Large intestine (tissue), 3 donors: Measurements from ENCODE around the gene OSGIN1. TPM values are rescaled to one million over a fixed set of nuclear protein-coding genes. Genes with fewer than 3 reads are reported as not detected.

Experiments
- DNase-seq, 2 donors: peaks; one replicate each; pipeline versions ENCODE4 v3.0.0 to v3.0.0-alpha.2; 2013
- H3K27ac ChIP-seq: one replicate; pipeline ENCODE4 v1.5.1; 2013; ENCODE audit warnings: low read length
- H3K27me3 ChIP-seq: 2 replicates; pipeline ENCODE4 v1.6.1; 2013; ENCODE audit warnings: low read length; ENCODE audit not compliant: control insufficient read depth, insufficient read depth
- H3K36me3 ChIP-seq: 2 replicates; pipeline ENCODE4 v1.6.1; 2013; ENCODE audit warnings: low read length; ENCODE audit not compliant: control insufficient read depth, insufficient read depth
- H3K4me1 ChIP-seq: one replicate; pipeline ENCODE4 v1.6.1; 2013; ENCODE audit warnings: low read length; ENCODE audit not compliant: control insufficient read depth, insufficient read depth
- H3K4me3 ChIP-seq: one replicate; pipeline ENCODE4 v1.5.1; 2013; ENCODE audit warnings: low read length
- H3K9me3 ChIP-seq: one replicate; pipeline ENCODE4 v1.6.1; 2013; ENCODE audit warnings: mild to moderate bottlenecking, low read depth, low read length, moderate library complexity; ENCODE audit not compliant: control insufficient read depth
- WGBS: methylation state at CpG from one replicate; pipeline ENCODE4 v1.1.5; 2013; ENCODE audit warnings: low lambda C conversion rate; ENCODE audit not compliant: insufficient coverage; 5-methylcytosine and 5-hydroxymethylcytosine counted together
- polyA plus RNA-seq: library from polyadenylated mRNA; unstranded; fragments of 120-200 nt; gene quantifications from one replicate; pipeline ENCODE4 v1.2.1, GENCODE V29; 2013

Gene OSGIN1
- polyA plus RNA-seq, 1 donor = 8.4 TPM

DNA sequence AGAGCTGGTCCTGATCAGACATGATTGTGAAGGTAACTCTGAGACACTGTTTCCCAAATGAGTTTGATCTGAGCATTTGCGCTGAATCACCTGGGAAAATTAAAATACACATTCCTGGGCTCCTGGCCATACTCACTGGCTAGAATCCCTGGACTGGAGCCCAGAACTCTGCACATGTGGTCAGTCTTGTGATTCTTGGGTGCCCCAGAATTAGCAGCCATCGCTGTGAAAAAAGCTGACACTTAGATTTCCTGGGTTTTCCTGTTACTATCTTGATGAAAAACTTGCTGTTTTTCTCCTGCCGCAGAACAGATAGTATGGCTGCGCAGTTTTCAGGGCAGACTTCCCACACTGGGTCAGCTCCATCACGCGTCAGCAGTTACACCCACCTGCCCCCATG is 39.6 kb downstream of the OSGIN1 start:
- Histone ChIP-seq H3K4me1 (no peaks in the 10 kb centered on the region), H3K4me3 (no peak overlapping the region), H3K9me3 (no peaks in the 10 kb centered on the region), H3K27ac (no peak overlapping the region), H3K36me3 (no peaks in the 10 kb centered on the region), H3K27me3 (peaks cover 22% of the 10 kb centered on the region)
- WGBS = no CpG with 5 or more reads among the region's 6 CpGs
- DNase-seq = no peak

DNA sequence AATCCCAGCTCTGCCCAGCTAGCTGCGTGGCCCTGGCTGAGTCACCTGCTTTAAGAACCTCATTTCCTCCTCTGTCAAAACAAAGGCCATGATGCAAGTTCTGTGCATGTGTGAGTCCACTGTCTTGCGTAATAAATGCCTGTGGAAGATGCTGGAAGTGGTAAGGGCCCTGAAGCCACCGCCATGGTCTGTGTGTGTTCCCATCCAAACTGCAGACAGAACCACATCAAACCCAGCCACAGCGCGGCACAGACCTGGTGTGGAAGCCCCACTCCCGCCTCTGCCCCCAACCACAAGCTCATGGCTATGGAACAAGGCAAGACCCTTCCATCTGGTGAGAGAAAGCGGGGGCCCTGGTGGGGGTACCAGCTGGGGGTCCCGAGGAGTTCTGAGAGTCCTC is 41.0 kb downstream of the OSGIN1 start:
- Histone ChIP-seq H3K27me3 (peaks cover 17% of the 10 kb centered on the region), H3K9me3 (no peaks in the 10 kb centered on the region), H3K27ac (no peak overlapping the region), H3K4me3 (no peak overlapping the region), H3K4me1 (no peaks in the 10 kb centered on the region), H3K36me3 (no peaks in the 10 kb centered on the region)
- WGBS = no CpG with 5 or more reads among the region's 8 CpGs
- no peak for DNase-seq

- Histone ChIP-seq H3K4me3 (no peak overlapping the region), H3K4me1 (no peaks in the 10 kb centered on the region), H3K27me3 (peaks cover 14% of the 10 kb centered on the region), H3K27ac (no peak overlapping the region), H3K36me3 (no peaks in the 10 kb centered on the region), H3K9me3 (no peaks in the 10 kb centered on the region)
- WGBS = no CpG with 5 or more reads among the region's 13 CpGs
- no peak for DNase-seq
Measured at GRCh38 chr16:83994703-83995102, 41.7 kb downstream of the OSGIN1 start.

- H3K4me1 ChIP-seq = no peaks in the 10 kb centered on the region
- peaks cover 9% of the 10 kb centered on the region for H3K27me3 ChIP-seq
- H3K27ac ChIP-seq = no peak overlapping the region
- peak; percentile 25 to 44 for DNase-seq
- WGBS = 0% methylated on average over 1 of the region's 21 CpGs
- H3K4me3 ChIP-seq = no peak overlapping the region
- no peaks in the 10 kb centered on the region for H3K9me3 ChIP-seq
- no peaks in the 10 kb centered on the region for H3K36me3 ChIP-seq
Measured at GRCh38 chr16:83995754-83996153, 42.7 kb downstream of the OSGIN1 start.

DNA sequence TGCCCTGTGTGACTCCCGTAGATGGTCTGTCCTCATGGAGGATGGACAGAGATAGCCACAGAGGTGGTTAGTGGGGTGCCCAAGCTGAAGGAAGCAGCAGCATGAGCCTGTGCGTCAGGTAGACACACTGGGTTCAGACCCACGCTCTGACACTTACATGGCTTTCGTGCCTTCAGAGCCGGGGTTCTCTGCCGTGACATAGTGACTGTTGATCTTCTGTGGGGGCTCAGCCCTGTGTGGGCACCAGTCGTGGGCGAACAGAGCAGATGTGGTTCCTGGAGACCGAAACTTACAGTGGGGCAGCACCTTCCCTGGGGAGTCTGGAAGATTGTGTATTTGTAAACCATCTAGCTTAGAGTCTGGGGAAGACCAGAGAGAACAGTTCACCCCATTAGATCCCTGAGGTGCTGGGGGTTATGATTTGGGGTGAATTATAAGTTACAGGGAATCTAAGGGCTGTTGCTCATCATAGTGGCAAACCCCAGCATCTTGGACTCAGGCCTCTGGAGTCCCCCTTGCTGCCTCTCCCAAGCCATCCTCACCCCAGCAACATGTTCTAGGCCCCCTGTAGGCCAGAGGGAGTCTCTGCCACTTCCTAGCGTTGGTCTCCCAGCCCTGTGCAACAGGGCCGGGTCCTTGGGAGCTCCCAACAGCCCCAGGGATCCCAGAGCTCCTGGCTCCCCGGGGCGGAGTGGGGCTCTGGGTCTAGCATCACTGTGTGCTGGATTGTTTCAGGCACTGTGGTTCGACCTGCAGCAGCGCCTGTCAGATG is 43.6 kb downstream of the OSGIN1 start:
- WGBS = no CpG with 5 or more reads among the region's 15 CpGs

DNA sequence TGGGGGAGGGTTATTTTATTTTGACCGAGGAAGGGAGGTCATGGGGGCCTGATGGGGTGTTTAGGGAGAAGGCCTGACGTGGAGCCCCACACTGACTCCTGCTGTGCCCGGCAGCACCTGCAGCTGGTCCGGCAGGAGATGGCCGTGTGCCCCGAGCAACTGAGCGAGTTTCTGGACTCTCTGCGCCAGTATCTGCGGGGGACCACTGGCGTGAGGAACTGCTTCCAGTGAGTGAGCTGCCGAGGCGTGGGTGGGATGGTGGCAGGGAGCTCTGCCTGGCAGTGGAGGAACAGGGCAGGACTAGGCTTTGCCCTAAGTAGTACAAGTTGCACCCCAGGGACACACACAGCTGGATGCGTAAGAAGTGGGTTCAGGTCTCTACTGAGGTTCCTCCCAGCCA is 45.1 kb downstream of the OSGIN1 start:
- Histone ChIP-seq H3K9me3 (no peaks in the 10 kb centered on the region), H3K27me3 (peaks cover 9% of the 10 kb centered on the region), H3K4me3 (no peak overlapping the region), H3K4me1 (no peaks in the 10 kb centered on the region), H3K36me3 (no peaks in the 10 kb centered on the region), H3K27ac (no peak overlapping the region)
- no CpG with 5 or more reads among the region's 13 CpGs for WGBS
- DNase-seq = no peak

More for the DNA sequence above, 43.6 kb downstream of the OSGIN1 start:
- Histone ChIP-seq H3K4me3 (no peak overlapping the region), H3K9me3 (no peaks in the 10 kb centered on the region), H3K4me1 (no peaks in the 10 kb centered on the region), H3K27ac (no peak overlapping the region), H3K36me3 (no peaks in the 10 kb centered on the region), H3K27me3 (peaks cover 9% of the 10 kb centered on the region)
- no peak for DNase-seq

DNA sequence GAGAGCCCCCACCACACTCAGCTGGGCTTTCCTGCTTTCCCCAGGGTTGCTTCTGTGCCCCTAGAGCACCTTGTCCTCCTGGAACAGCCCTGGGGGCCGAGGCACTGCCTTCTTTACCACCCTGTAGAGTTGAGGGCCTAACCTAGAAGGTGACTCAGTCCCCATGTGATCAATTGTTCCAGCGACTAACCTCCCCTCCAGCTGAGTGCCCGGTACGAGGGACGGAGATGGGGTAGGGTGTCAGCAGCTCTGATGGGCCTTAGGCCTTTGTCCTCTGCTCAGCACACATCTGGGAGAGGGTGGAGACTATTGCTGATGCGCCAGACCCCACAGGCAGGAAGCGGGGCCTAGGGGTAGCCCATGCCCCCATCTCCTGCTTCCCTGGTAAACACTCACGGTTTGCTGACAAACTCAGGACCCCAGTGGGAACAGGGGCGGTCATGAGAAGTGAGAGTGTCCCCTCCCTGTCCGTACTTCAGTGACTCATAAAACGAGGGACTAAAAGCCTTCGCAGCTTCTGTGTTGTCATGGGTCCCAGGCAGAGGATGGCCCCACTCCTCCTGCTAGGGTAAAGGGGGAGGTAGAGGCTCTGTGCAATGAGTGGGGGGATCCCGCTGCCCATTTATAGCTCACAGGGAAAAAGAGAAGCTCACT is 48.1 kb downstream of the OSGIN1 start:
- DNase-seq = no peak
- Histone ChIP-seq H3K27me3 (peaks cover 10% of the 10 kb centered on the region), H3K4me3 (no peak overlapping the region), H3K9me3 (no peaks in the 10 kb centered on the region), H3K4me1 (no peaks in the 10 kb centered on the region), H3K36me3 (no peaks in the 10 kb centered on the region), H3K27ac (no peak overlapping the region)
- no CpG with 5 or more reads among the region's 13 CpGs for WGBS

GRCh38 chr16:84001726-84002125 is 48.7 kb downstream of the OSGIN1 start:
- H3K27ac ChIP-seq = no peak overlapping the region
- H3K27me3 ChIP-seq = peaks cover 7% of the 10 kb centered on the region
- H3K36me3 ChIP-seq = no peaks in the 10 kb centered on the region
- DNase-seq = no peak
- H3K4me1 ChIP-seq = no peaks in the 10 kb centered on the region
- WGBS = no CpG with 5 or more reads among the region's 7 CpGs
- H3K4me3 ChIP-seq = no peak overlapping the region
- H3K9me3 ChIP-seq = no peaks in the 10 kb centered on the region

GRCh38 chr16:84003038-84003437 is 50.0 kb downstream of the OSGIN1 start:
- Histone ChIP-seq H3K4me1 (no peaks in the 10 kb centered on the region), H3K9me3 (no peaks in the 10 kb centered on the region), H3K4me3 (no peak overlapping the region), H3K27me3 (peaks cover 7% of the 10 kb centered on the region), H3K36me3 (no peaks in the 10 kb centered on the region), H3K27ac (no peak overlapping the region)
- no CpG with 5 or more reads among the region's 12 CpGs for WGBS
- no peak for DNase-seq

- Histone ChIP-seq H3K27me3 (peaks cover 7% of the 10 kb centered on the region), H3K36me3 (no peaks in the 10 kb centered on the region), H3K9me3 (no peaks in the 10 kb centered on the region), H3K4me3 (no peak overlapping the region), H3K27ac (no peak overlapping the region), H3K4me1 (no peaks in the 10 kb centered on the region)
- WGBS = no CpG with 5 or more reads among the region's 7 CpGs
- no peak for DNase-seq
Measured at GRCh38 chr16:84004442-84004841, 51.4 kb downstream of the OSGIN1 start.

DNA sequence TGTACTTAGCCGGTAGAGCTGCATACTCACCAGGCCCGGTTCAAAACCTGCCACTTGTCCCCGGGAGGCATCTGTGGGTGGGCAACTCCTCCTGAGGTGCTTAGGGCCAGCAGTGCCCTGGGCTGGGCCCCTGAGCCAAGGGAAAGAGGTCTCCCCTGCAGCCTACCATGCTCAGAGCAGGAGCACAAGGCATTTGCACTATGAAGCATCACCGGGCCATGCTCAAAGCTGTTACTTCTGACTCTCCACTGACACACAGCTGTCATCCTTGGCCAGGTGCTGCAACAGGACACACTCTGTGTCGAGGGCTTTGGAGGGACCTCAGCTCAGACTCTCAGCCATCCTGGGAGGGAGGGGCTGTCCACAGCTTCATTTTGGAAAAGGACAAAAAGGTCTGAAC is 52.4 kb downstream of the OSGIN1 start:
- Histone ChIP-seq H3K4me3 (no peak overlapping the region), H3K9me3 (no peaks in the 10 kb centered on the region), H3K36me3 (no peaks in the 10 kb centered on the region), H3K27me3 (peaks cover 7% of the 10 kb centered on the region), H3K27ac (no peak overlapping the region), H3K4me1 (no peaks in the 10 kb centered on the region)
- DNase-seq = no peak
- WGBS = no CpG with 5 or more reads among the region's 5 CpGs
